Prostate gland (tissue), 2 donors: ENCODE measurements around the gene C2CD3.

Source experiments
- CTCF ChIP-seq, 4 experiments: fragments of 200-600 bp in 2 of 4; fragments of 450-650 bp in 2 of 4; sonication (generic) in 2 of 4; IDR thresholded peaks; 1 replicate in 3 of 4; 2 replicates in 1 of 4; pipeline ENCODE4 v1.5.1; 2016 to 2019; ENCODE audit warnings: antibody characterized with exemption in 4 of 4, mild to moderate bottlenecking in 2 of 4, moderate library complexity in 2 of 4
- POLR2A ChIP-seq: fragments of 450-650 bp; IDR thresholded peaks from one replicate; pipeline ENCODE4 v1.6.1; 2016; ENCODE audit warnings: antibody characterized with exemption, mild to moderate bottlenecking
- POLR2AphosphoS5 ChIP-seq: sonication (generic); formaldehyde crosslinking; IDR thresholded peaks from one replicate; pipeline ENCODE4 v1.6.1; 2017; ENCODE audit warnings: antibody characterized with exemption

- no peak for TF ChIP-seq CTCF (IDR thresholded peaks at IDR 0.05)
- no peak for TF ChIP-seq POLR2AphosphoS5
- no peak for TF ChIP-seq POLR2A
Observed at GRCh38 chr11:74010306-74011300, 160.2 kb downstream of the C2CD3 start.
